HepG2 (cell line): ENCODE results near the gene FAM3A. TPM values are rescaled to one million over a fixed set of nuclear protein-coding genes. Genes with fewer than 3 reads are reported as not detected.

Experiments used
- AGO2 ChIP-seq: fragments of 200-400 bp; formaldehyde crosslinking; optimal IDR thresholded peaks from 2 replicates; pipeline ENCODE3; 2017; ENCODE audit warnings: mild to moderate bottlenecking, low read depth, low read length, moderate library complexity
- ATF3 ChIP-seq: sonication (generic); formaldehyde crosslinking; IDR thresholded peaks from 2 replicates; pipeline ENCODE4 v1.4.0; 2020; ENCODE audit warnings: missing genetic modification reagents
- CC2D1A ChIP-seq: sonication (generic); formaldehyde crosslinking; IDR thresholded peaks from 2 replicates; pipeline ENCODE4 v1.8.1; 2023; ENCODE audit warnings: mild to moderate bottlenecking, missing genetic modification reagents
- ELF3 ChIP-seq: IDR thresholded peaks from 2 replicates; pipeline ENCODE4 v1.6.1; 2016; ENCODE audit warnings: missing genetic modification reagents, missing compliant biosample characterization
- ETV5 ChIP-seq: IDR thresholded peaks from 2 replicates; pipeline ENCODE4 v1.6.1; 2018; ENCODE audit warnings: missing biosample characterization, missing genetic modification reagents, inconsistent platforms, borderline replicate concordance
- GATAD2A ChIP-seq: IDR thresholded peaks from 2 replicates; pipeline ENCODE4 v1.6.1; 2016
- IRF2 ChIP-seq: IDR thresholded peaks from 2 replicates; pipeline ENCODE4 v1.6.1; 2018; ENCODE audit warnings: missing genetic modification reagents, missing compliant biosample characterization
- KDM5A ChIP-seq: fragments of 200-600 bp; sonication (generic); IDR thresholded peaks from 2 replicates; pipeline ENCODE4 v1.7.0; 2018; ENCODE audit warnings: antibody characterized with exemption, mild to moderate bottlenecking, low read length, borderline replicate concordance
- MED1 ChIP-seq: sonication (generic); formaldehyde crosslinking; IDR thresholded peaks from 2 replicates; pipeline ENCODE4 v1.4.0; 2020; ENCODE audit warnings: missing genetic modification reagents
- NCOA2 ChIP-seq: sonication (generic); formaldehyde crosslinking; IDR thresholded peaks from 2 replicates; pipeline ENCODE4 v1.8.0; 2022; ENCODE audit warnings: inconsistent platforms
- NR2F1 ChIP-seq, 2 experiments: fragments of 450-650 bp in 1 of 2; formaldehyde crosslinking in 1 of 2; IDR thresholded peaks; 2 replicates each; pipeline versions ENCODE4 v1.5.0 to v1.6.1; 2016 to 2020; ENCODE audit warnings: mild to moderate bottlenecking in 1 of 2, missing compliant biosample characterization in 1 of 2, missing genetic modification reagents in 1 of 2, moderate library complexity in 1 of 2
- POLR2A ChIP-seq, 2 experiments: IDR thresholded peaks; 2 replicates each; pipeline ENCODE4 v1.6.1; 2011; ENCODE audit warnings: low read depth in 2 of 2, low read length in 2 of 2, mild to moderate bottlenecking in 1 of 2, moderate library complexity in 1 of 2; ENCODE audit not compliant: insufficient read depth in 1 of 2
- RORA ChIP-seq: sonication (generic); formaldehyde crosslinking; IDR thresholded peaks from 2 replicates; pipeline ENCODE4 v1.5.0; 2020; ENCODE audit warnings: mild to moderate bottlenecking, missing genetic modification reagents, moderate library complexity
- SALL1 ChIP-seq: sonication (generic); formaldehyde crosslinking; IDR thresholded peaks from 2 replicates; pipeline ENCODE4 v1.8.0; 2022; ENCODE audit warnings: mild to moderate bottlenecking, missing genetic modification reagents
- ZFY ChIP-seq: sonication (generic); formaldehyde crosslinking; IDR thresholded peaks from 2 replicates; pipeline ENCODE4 v1.4.0; 2020; ENCODE audit warnings: missing genetic modification reagents
- ZNF431 ChIP-seq: sonication (generic); formaldehyde crosslinking; IDR thresholded peaks from 2 replicates; pipeline ENCODE4 v1.9.0; 2022; ENCODE audit warnings: missing genetic modification reagents, low read depth, mild to moderate bottlenecking, borderline replicate concordance
- ZNF441 ChIP-seq: sonication (generic); formaldehyde crosslinking; IDR thresholded peaks from 2 replicates; pipeline ENCODE4 v1.7.0; 2021; ENCODE audit warnings: missing genetic modification reagents, borderline replicate concordance
- polyA plus RNA-seq, 8 experiments: library from polyadenylated mRNA; depleted of rRNA in 3 of 8; stranded (reverse) in 7 of 8; unstranded in 1 of 8; fragments of >200 nt; fragmentation: Illumina TruSeq in 4 of 8; extraction: Trizol in 4 of 8; gene quantifications; 2 replicates each; pipeline versions ENCODE4 v1.2.1 to v1.2.3, GENCODE V29; 2011 to 2016; ENCODE audit warnings: low read depth in 4 of 8, missing spikeins in 1 of 8, mixed read lengths in 1 of 8; ENCODE audit not compliant: insufficient read depth in 1 of 8
- total RNA-seq, 5 experiments: library from RNA; depleted of rRNA; stranded (reverse); fragments of >200 nt; fragmentation: Illumina TruSeq; extraction: Trizol; gene quantifications; 2 replicates each; pipeline ENCODE4 v1.2.3, GENCODE V29; 2016; ENCODE audit warnings: low read depth in 1 of 5
- TF ChIP-seq, protein P1 (sequence below), 2 experiments: sonication (generic) in 1 of 2; formaldehyde crosslinking in 1 of 2; IDR thresholded peaks; 2 replicates each; pipeline versions ENCODE4 v1.4.0 to v1.6.1; 2016 to 2020; ENCODE audit warnings: borderline replicate concordance in 1 of 2, low read depth in 1 of 2, mild to moderate bottlenecking in 1 of 2, missing genetic modification reagents in 1 of 2
- TF ChIP-seq, protein P2 (sequence below): sonication (generic); formaldehyde crosslinking; IDR thresholded peaks from 2 replicates; pipeline ENCODE4 v1.8.0; 2022; ENCODE audit warnings: missing genetic modification reagents, mild to moderate bottlenecking, moderate library complexity, borderline replicate concordance

The FAM3A gene
- total and polyA plus RNA-seq, 2 of the 13 experiments (the other 11 are each of a cell fraction or from before 2014, with no cell fraction given), result 11.2 to 22.7 TPM

- TF ChIP-seq ZFY (CRISPR knock-in tag) (peak; percentile 5; the same call in 1 of the 2 replicates), ATF3 (peak; percentile 50), IRF2 (CRISPR knock-in tag) (peak; percentile 37; the same call in 1 of the 2 replicates), MED1 (peak; percentile 84), AGO2 (peak; percentile 66), POLR2A (IDR thresholded peaks at IDR 0.05; ENCODE audit: insufficient read depth in 1 of 2, low read depth in 2 of 2, low read length in 2 of 2) (peak in 1 of 2 experiments; percentile 83; a peak in 2 of 4 replicates), SALL1 (peak; percentile 51), ZNF441 (CRISPR knock-in tag) (no peak), ELF3 (CRISPR knock-in tag) (peak; percentile 61; the same call in 1 of the 2 replicates), GATAD2A (CRISPR knock-in tag) (no peak; the same call in 1 of the 2 replicates), ZNF431 (CRISPR knock-in tag) (peak; percentile 76; the same call in 1 of the 2 replicates), NR2F1 (CRISPR knock-in tag; IDR thresholded peaks at IDR 0.05) (peak in 1 of 2 experiments; percentile 32; a peak in 1 of 4 replicates), RORA (CRISPR knock-in tag) (no peak), CC2D1A (CRISPR knock-in tag) (no peak), ETV5 (CRISPR knock-in tag) (peak; percentile 92), NCOA2 (CRISPR knock-in tag) (peak; percentile 33; the same call in 1 of the 2 replicates), KDM5A (0 out of 2 replicates have a peak, but pooled peaks have one; percentile 18)
- TF ChIP-seq, protein P1, sequence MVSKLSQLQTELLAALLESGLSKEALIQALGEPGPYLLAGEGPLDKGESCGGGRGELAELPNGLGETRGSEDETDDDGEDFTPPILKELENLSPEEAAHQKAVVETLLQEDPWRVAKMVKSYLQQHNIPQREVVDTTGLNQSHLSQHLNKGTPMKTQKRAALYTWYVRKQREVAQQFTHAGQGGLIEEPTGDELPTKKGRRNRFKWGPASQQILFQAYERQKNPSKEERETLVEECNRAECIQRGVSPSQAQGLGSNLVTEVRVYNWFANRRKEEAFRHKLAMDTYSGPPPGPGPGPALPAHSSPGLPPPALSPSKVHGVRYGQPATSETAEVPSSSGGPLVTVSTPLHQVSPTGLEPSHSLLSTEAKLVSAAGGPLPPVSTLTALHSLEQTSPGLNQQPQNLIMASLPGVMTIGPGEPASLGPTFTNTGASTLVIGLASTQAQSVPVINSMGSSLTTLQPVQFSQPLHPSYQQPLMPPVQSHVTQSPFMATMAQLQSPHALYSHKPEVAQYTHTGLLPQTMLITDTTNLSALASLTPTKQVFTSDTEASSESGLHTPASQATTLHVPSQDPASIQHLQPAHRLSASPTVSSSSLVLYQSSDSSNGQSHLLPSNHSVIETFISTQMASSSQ (IDR thresholded peaks at IDR 0.05; ENCODE audit: low read depth), result no peak
- TF ChIP-seq, protein P1 (CRISPR knock-in tag; IDR thresholded peaks at IDR 0.05; ENCODE audit: borderline replicate concordance), result peak; percentile 21; the same call in 1 of the 2 replicates
- TF ChIP-seq, protein P2, sequence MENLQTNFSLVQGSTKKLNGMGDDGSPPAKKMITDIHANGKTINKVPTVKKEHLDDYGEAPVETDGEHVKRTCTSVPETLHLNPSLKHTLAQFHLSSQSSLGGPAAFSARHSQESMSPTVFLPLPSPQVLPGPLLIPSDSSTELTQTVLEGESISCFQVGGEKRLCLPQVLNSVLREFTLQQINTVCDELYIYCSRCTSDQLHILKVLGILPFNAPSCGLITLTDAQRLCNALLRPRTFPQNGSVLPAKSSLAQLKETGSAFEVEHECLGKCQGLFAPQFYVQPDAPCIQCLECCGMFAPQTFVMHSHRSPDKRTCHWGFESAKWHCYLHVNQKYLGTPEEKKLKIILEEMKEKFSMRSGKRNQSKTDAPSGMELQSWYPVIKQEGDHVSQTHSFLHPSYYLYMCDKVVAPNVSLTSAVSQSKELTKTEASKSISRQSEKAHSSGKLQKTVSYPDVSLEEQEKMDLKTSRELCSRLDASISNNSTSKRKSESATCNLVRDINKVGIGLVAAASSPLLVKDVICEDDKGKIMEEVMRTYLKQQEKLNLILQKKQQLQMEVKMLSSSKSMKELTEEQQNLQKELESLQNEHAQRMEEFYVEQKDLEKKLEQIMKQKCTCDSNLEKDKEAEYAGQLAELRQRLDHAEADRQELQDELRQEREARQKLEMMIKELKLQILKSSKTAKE (CRISPR knock-in tag), result peak; percentile 73; the same call in 1 of the 2 replicates
Observed at GRCh38 chrX:154540897-154541535, 25.0 kb upstream of the FAM3A start (continued).
